Measurements from ENCODE around the gene CNTNAP5. TPM values are rescaled to one million over a fixed set of nuclear protein-coding genes. Genes with fewer than 3 reads are reported as not detected.

CNTNAP5 gene
- total RNA-seq, 1 experiment from 2014 or later: not detected

DNA sequence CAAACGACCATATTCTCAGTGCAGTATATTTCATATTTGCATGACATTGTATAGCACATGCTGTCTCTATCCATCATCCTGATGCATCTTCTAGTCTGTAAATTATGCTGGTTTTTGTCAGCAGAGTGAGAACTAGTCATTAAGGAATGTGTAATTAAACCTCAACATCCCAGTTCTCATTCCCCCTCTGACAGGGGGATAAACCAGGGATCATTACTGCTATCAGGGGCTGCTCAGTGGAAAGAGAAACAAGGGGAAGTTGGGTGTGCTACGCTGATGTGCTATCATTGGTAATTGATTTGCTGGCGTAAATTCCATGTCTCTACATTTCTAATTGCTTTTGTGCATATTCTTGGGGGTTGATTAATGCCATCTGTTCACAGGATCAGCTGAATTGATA is 7.7 kb downstream of the CNTNAP5 start:
- H3K4me1 ChIP-seq (ENCODE audit: control insufficient read depth, insufficient read depth, low read length): no peaks in the 10 kb centered on the region
- ATAC-seq: no peak
- no peak overlapping the region for H3K4me3 ChIP-seq (ENCODE audit: low read depth in 2 of 2, low read length in 2 of 2)
- no peaks in the 10 kb centered on the region for H3K9me3 ChIP-seq (ENCODE audit: control insufficient read depth, insufficient read depth, low read depth, low read length)
- no peaks in the 10 kb centered on the region for H3K27me3 ChIP-seq (ENCODE audit: control insufficient read depth, insufficient read depth, low read length)
- POLR2A ChIA-PET: no interaction called here
- in situ Hi-C loops (cut with HindIII; ENCODE audit: low pct_unique_long_range_greater_than_20kb, low sequenced_read_pairs) (no loop called here), intact Hi-C loops (cut with micrococcal nuclease; ENCODE audit: unreplicated experiment) (no loop called here)
- BruUV-seq (replicated peaks): no TSS peak
- CTCF ChIA-PET: no interaction called here
- DNase-seq (ENCODE audit: low read depth, low spot score): no peak
- no peaks in the 10 kb centered on the region for H3K36me3 ChIP-seq (ENCODE audit: control insufficient read depth, insufficient read depth, low read length)
- no peak overlapping the region for H3K27ac ChIP-seq (ENCODE audit: low read length)
- no peak for TF ChIP-seq TCF7L2 (IDR thresholded peaks at IDR 0.05; ENCODE audit: low read depth, low read length)
- TF ChIP-seq, protein P1, sequence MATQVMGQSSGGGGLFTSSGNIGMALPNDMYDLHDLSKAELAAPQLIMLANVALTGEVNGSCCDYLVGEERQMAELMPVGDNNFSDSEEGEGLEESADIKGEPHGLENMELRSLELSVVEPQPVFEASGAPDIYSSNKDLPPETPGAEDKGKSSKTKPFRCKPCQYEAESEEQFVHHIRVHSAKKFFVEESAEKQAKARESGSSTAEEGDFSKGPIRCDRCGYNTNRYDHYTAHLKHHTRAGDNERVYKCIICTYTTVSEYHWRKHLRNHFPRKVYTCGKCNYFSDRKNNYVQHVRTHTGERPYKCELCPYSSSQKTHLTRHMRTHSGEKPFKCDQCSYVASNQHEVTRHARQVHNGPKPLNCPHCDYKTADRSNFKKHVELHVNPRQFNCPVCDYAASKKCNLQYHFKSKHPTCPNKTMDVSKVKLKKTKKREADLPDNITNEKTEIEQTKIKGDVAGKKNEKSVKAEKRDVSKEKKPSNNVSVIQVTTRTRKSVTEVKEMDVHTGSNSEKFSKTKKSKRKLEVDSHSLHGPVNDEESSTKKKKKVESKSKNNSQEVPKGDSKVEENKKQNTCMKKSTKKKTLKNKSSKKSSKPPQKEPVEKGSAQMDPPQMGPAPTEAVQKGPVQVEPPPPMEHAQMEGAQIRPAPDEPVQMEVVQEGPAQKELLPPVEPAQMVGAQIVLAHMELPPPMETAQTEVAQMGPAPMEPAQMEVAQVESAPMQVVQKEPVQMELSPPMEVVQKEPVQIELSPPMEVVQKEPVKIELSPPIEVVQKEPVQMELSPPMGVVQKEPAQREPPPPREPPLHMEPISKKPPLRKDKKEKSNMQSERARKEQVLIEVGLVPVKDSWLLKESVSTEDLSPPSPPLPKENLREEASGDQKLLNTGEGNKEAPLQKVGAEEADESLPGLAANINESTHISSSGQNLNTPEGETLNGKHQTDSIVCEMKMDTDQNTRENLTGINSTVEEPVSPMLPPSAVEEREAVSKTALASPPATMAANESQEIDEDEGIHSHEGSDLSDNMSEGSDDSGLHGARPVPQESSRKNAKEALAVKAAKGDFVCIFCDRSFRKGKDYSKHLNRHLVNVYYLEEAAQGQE (IDR thresholded peaks at IDR 0.05; ENCODE audit: insufficient read depth in 1 of 2, low read depth in 2 of 2, low read length in 1 of 2): no peak
- TF ChIP-seq SIN3A (IDR thresholded peaks at IDR 0.05; ENCODE audit: borderline replicate concordance, insufficient read depth, low read depth, low read length): no peak
- TF ChIP-seq, protein P2, sequence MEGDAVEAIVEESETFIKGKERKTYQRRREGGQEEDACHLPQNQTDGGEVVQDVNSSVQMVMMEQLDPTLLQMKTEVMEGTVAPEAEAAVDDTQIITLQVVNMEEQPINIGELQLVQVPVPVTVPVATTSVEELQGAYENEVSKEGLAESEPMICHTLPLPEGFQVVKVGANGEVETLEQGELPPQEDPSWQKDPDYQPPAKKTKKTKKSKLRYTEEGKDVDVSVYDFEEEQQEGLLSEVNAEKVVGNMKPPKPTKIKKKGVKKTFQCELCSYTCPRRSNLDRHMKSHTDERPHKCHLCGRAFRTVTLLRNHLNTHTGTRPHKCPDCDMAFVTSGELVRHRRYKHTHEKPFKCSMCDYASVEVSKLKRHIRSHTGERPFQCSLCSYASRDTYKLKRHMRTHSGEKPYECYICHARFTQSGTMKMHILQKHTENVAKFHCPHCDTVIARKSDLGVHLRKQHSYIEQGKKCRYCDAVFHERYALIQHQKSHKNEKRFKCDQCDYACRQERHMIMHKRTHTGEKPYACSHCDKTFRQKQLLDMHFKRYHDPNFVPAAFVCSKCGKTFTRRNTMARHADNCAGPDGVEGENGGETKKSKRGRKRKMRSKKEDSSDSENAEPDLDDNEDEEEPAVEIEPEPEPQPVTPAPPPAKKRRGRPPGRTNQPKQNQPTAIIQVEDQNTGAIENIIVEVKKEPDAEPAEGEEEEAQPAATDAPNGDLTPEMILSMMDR (IDR thresholded peaks at IDR 0.05): no peak
- no peak for TF ChIP-seq POLR2AphosphoS5 (IDR thresholded peaks at IDR 0.05; ENCODE audit: low read depth, low read length)

- POLR2A ChIA-PET: no interaction called here
- DNase-seq (ENCODE audit: low read depth, low spot score): no peak
- intact Hi-C loops (cut with micrococcal nuclease; ENCODE audit: unreplicated experiment): no loop called here
These were observed 9.2 kb downstream of the CNTNAP5 start for GRCh38 chr2:124034265-124034664.

More at GRCh38 chr2:124034265-124034664, 9.2 kb downstream of the CNTNAP5 start:
- no peak for ATAC-seq
- no TSS peak for BruUV-seq (replicated peaks)
- no peak overlapping the region for H3K4me3 ChIP-seq (ENCODE audit: low read depth in 2 of 2, low read length in 2 of 2)
- no peak overlapping the region for H3K27ac ChIP-seq (ENCODE audit: low read length)
- H3K9me3 ChIP-seq (ENCODE audit: control insufficient read depth, insufficient read depth, low read depth, low read length): no peaks in the 10 kb centered on the region
- no peaks in the 10 kb centered on the region for H3K36me3 ChIP-seq (ENCODE audit: control insufficient read depth, insufficient read depth, low read length)
- TF ChIP-seq, protein P2 (IDR thresholded peaks at IDR 0.05): no peak
- TF ChIP-seq TCF7L2 (IDR thresholded peaks at IDR 0.05; ENCODE audit: low read depth, low read length): no peak
- no peak for TF ChIP-seq POLR2AphosphoS5 (IDR thresholded peaks at IDR 0.05; ENCODE audit: low read depth, low read length)
- TF ChIP-seq, protein P1 (IDR thresholded peaks at IDR 0.05; ENCODE audit: insufficient read depth in 1 of 2, low read depth in 2 of 2, low read length in 1 of 2): no peak
- no peak for TF ChIP-seq SIN3A (IDR thresholded peaks at IDR 0.05; ENCODE audit: borderline replicate concordance, insufficient read depth, low read depth, low read length)
- CTCF ChIA-PET: no interaction called here
- no peaks in the 10 kb centered on the region for H3K27me3 ChIP-seq (ENCODE audit: control insufficient read depth, insufficient read depth, low read length)
- in situ Hi-C loops (cut with HindIII; ENCODE audit: low pct_unique_long_range_greater_than_20kb, low sequenced_read_pairs): no loop called here
- no peaks in the 10 kb centered on the region for H3K4me1 ChIP-seq (ENCODE audit: control insufficient read depth, insufficient read depth, low read length)
